ENCODE measurements around the gene ABCC2.

Gene ABCC2

GRCh38 chr10:99812177-99812576, 29.7 kb downstream of the ABCC2 start:
- no peak overlapping the region for H3K4me3 ChIP-seq (ENCODE audit: control insufficient read depth, low read depth, low read length)
- DNase-seq (ENCODE audit: low read depth) = no peak
- no peak for TF ChIP-seq CTCF (IDR thresholded peaks at IDR 0.05; ENCODE audit: control insufficient read depth, insufficient read depth, low read depth, low read length, missing control alignments)

DNA sequence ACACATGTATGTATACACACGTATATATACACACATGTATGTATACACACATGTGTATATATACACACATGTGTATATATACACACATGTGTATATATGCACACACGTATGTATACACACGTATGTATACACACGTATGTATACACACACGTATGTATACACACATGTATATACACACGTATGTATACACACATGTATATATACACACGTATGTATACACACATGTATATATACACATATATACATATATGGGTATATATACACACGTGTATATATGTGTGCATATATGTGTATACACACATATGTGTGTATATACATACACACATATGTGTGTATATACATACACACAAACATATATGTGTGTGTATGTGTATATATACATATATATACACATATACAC, 31.7 kb downstream of the ABCC2 start:
- TF ChIP-seq CTCF (IDR thresholded peaks at IDR 0.05; ENCODE audit: control insufficient read depth, insufficient read depth, low read depth, low read length, missing control alignments) = no peak
- DNase-seq (ENCODE audit: low read depth) = no peak
- H3K4me3 ChIP-seq (ENCODE audit: control insufficient read depth, low read depth, low read length) = no peak overlapping the region

GRCh38 chr10:99815621-99816020, 33.2 kb downstream of the ABCC2 start:
- no peak overlapping the region for H3K4me3 ChIP-seq (ENCODE audit: control insufficient read depth, low read depth, low read length)
- DNase-seq (ENCODE audit: low read depth) = no peak
- no peak for TF ChIP-seq CTCF (IDR thresholded peaks at IDR 0.05; ENCODE audit: control insufficient read depth, insufficient read depth, low read depth, low read length, missing control alignments)

DNA sequence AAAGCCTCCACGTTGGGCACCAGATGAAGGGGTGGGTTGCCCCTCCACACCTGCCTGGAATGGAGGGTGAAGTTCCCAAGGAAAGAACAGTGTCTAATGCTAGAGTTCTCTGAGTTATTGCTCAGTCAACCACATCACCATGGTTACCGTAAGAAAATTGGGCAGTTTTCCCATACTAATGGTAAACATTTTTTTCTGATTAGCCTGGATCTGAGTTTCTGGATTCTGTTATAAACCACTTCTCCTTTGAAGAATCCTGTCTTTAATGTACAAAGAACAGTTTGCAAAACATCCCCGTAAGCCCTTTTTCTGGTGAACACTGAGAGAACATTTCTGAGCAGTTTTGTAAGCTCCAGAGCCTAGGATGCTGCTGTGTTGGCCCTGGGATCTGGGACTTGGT, 45.5 kb downstream of the ABCC2 start:
- no peak for TF ChIP-seq CTCF (IDR thresholded peaks at IDR 0.05; ENCODE audit: control insufficient read depth, insufficient read depth, low read depth, low read length, missing control alignments)
- H3K4me3 ChIP-seq (ENCODE audit: control insufficient read depth, low read depth, low read length) = no peak overlapping the region
- DNase-seq (ENCODE audit: low read depth) = peak; percentile 23

- no peak for TF ChIP-seq CTCF (IDR thresholded peaks at IDR 0.05; ENCODE audit: control insufficient read depth, insufficient read depth, low read depth, low read length, missing control alignments)
- H3K4me3 ChIP-seq (ENCODE audit: control insufficient read depth, low read depth, low read length) = no peak overlapping the region
- DNase-seq (ENCODE audit: low read depth) = no peak
Observed at GRCh38 chr10:99828464-99828863, 46.0 kb downstream of the ABCC2 start.

GRCh38 chr10:99832439-99832838, 50.0 kb downstream of the ABCC2 start:
- no peak for DNase-seq (ENCODE audit: low read depth)
- TF ChIP-seq CTCF (IDR thresholded peaks at IDR 0.05; ENCODE audit: control insufficient read depth, insufficient read depth, low read depth, low read length, missing control alignments) = no peak
- H3K4me3 ChIP-seq (ENCODE audit: control insufficient read depth, low read depth, low read length) = no peak overlapping the region

GRCh38 chr10:99834410-99834809, 52.0 kb downstream of the ABCC2 start:
- TF ChIP-seq CTCF (IDR thresholded peaks at IDR 0.05; ENCODE audit: control insufficient read depth, insufficient read depth, low read depth, low read length, missing control alignments) = no peak
- no peak overlapping the region for H3K4me3 ChIP-seq (ENCODE audit: control insufficient read depth, low read depth, low read length)
- peak; percentile 50 for DNase-seq (ENCODE audit: low read depth)
